Keratinocyte (primary cell): ENCODE data around the gene ZNF226. TPM values are rescaled to one million over a fixed set of nuclear protein-coding genes. Genes with fewer than 3 reads are reported as not detected.
"Not testable (repeated sequence)": the region's sequence is repeated elsewhere in the genome, so short reads cannot be mapped to it uniquely, and the experiment has no call there.

Experiments used
- DNase-seq: peaks from one replicate; pipeline ENCODE4 v3.0.0-alpha.2; 2011; ENCODE audit warnings: low read depth, missing footprints, low spot score
- FAIRE-seq: peaks from 2 replicates; lab custom pipeline; 2011; peaks lifted over from hg19 to GRCh38; lab: Jason Lieb, UNC
- H2AFZ ChIP-seq: 2 replicates; pipeline ENCODE4 v1.6.0; 2012; ENCODE audit warnings: low read length, control low read depth, inconsistent platforms; ENCODE audit not compliant: control insufficient read depth
- H3K27ac ChIP-seq: 2 replicates; pipeline ENCODE4 v1.5.1; 2011; ENCODE audit warnings: low read length; ENCODE audit not compliant: control insufficient read depth, insufficient read depth
- H3K27me3 ChIP-seq: 3 replicates; pipeline ENCODE4 v1.6.0; 2011; ENCODE audit warnings: low read length; ENCODE audit not compliant: control insufficient read depth, insufficient read depth; ENCODE audit errors: extremely low read depth
- H3K36me3 ChIP-seq, 2 experiments: 2 replicates in 1 of 2; 3 replicates in 1 of 2; pipeline ENCODE4 v1.5.1; 2011; ENCODE audit warnings: low read length in 2 of 2, mild to moderate bottlenecking in 1 of 2; ENCODE audit not compliant: control insufficient read depth in 2 of 2, insufficient read depth in 2 of 2; ENCODE audit errors: extremely low read depth in 1 of 2
- H3K4me1 ChIP-seq: 3 replicates; pipeline ENCODE4 v1.5.1; 2011; ENCODE audit warnings: low read length; ENCODE audit not compliant: control insufficient read depth, insufficient read depth; ENCODE audit errors: extremely low read depth
- H3K4me2 ChIP-seq: 3 replicates; pipeline ENCODE4 v1.6.0; 2011; ENCODE audit warnings: low read depth, low read length; ENCODE audit not compliant: control insufficient read depth, insufficient read depth; ENCODE audit errors: extremely low read depth
- H3K4me3 ChIP-seq, 3 experiments: fragments of 200-600 bp in 1 of 3; sonication (generic) in 1 of 3; 2 replicates in 2 of 3; 3 replicates in 1 of 3; pipeline ENCODE4 v1.5.1; 2011 to 2016; ENCODE audit warnings: low read length in 3 of 3, mild to moderate bottlenecking in 3 of 3, control low read depth in 2 of 3, inconsistent platforms in 1 of 3, low read depth in 1 of 3, mixed read lengths in 1 of 3, mixed run types in 1 of 3, moderate library complexity in 1 of 3; ENCODE audit not compliant: control insufficient read depth in 2 of 3, insufficient read depth in 2 of 3; ENCODE audit errors: extremely low read depth in 1 of 3
- H3K79me2 ChIP-seq: 2 replicates; pipeline ENCODE4 v1.6.0; 2012; ENCODE audit warnings: low read length; ENCODE audit not compliant: control insufficient read depth, insufficient read depth
- H3K9ac ChIP-seq: 3 replicates; pipeline ENCODE4 v1.6.0; 2011; ENCODE audit warnings: low read length; ENCODE audit not compliant: control insufficient read depth, insufficient read depth; ENCODE audit errors: extremely low read depth
- H3K9me1 ChIP-seq: 3 replicates; pipeline ENCODE4 v1.6.0; 2011; ENCODE audit warnings: low read length; ENCODE audit not compliant: control insufficient read depth, insufficient read depth; ENCODE audit errors: extremely low read depth
- H3K9me3 ChIP-seq: 2 replicates; pipeline ENCODE4 v1.5.1; 2012; ENCODE audit warnings: low read depth, low read length; ENCODE audit not compliant: control insufficient read depth
- H4K20me1 ChIP-seq: 3 replicates; pipeline ENCODE4 v1.6.0; 2011; ENCODE audit warnings: low read length; ENCODE audit not compliant: control insufficient read depth, insufficient read depth; ENCODE audit errors: extremely low read depth
- dilution Hi-C: fragments of 300-500 bp; cut with MboI; formaldehyde crosslinking; loops from one replicate; pipeline ENCODE4 v1.7.0; 2020; ENCODE audit warnings: low sequenced_read_pairs; ENCODE audit not compliant: extremely low pct_ligation_motif_present
- polyA plus RNA-seq, 5 experiments: library from polyadenylated mRNA; depleted of rRNA in 3 of 5; stranded (reverse) in 3 of 5; stranded (forward) in 1 of 5; unstranded in 1 of 5; fragments of >200 nt; gene quantifications; 1 replicate in 1 of 5; 2 replicates in 3 of 5; 3 replicates in 1 of 5; pipeline versions ENCODE4 v1.2.1 to v1.2.3, GENCODE V29; 2011 to 2012; ENCODE audit warnings: missing spikeins in 2 of 5, low read depth in 1 of 5, low replicate concordance in 1 of 5

The ZNF226 gene
- polyA plus RNA-seq, 1 donor (not counting 4 experiments of a cell fraction or from before 2014, with no cell fraction given): 16.4 TPM

DNA sequence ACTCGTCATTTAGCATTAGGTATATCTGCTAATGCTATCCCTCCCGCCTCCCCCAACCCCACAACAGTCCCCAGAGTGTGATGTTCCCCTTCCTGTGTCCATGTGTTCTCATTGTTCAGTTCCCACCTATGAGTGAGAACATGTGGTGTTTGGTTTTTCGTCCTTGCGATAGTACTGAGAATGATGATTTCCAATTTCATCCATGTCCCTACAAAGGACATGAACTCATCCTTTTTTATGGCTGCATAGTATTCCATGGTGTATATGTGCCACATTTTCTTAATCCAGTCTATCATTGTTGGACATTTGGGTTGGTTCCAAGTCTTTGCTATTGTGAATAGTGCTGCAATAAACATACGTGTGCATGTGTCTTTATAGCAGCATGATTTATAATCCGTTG lies 55.9 kb downstream of the ZNF226 start:
- H3K4me3 ChIP-seq, H3K4me1 ChIP-seq, H3K9me3 ChIP-seq, H3K79me2 ChIP-seq, H3K27ac ChIP-seq, H4K20me1 ChIP-seq, H3K9ac ChIP-seq, H3K36me3 ChIP-seq, H3K4me2 ChIP-seq, FAIRE-seq, H3K9me1 ChIP-seq, H3K27me3 ChIP-seq, dilution Hi-C loops, DNase-seq, H2AFZ ChIP-seq: not testable (repeated sequence)

DNA sequence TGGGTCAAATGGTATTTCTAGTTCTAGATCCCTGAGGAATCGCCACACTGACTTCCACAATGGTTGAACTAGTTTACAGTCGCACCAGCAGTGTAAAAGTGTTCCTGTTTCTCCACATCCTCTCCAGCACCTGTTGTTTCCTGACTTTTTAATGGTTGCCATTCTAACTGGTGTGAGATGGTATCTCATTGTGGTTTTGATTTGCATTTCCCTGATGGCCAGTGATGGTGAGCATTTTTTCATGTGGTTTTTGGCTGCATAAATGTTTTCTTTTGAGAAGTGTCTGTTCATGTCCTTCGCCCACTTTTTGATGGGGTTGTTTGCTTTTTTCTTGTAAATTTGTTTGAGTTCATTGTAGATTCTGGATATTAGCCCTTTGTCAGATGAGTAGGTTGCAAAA lies 56.4 kb downstream of the ZNF226 start:
- FAIRE-seq: not testable (repeated sequence)

More for the DNA sequence above, 56.4 kb downstream of the ZNF226 start:
- H3K36me3 ChIP-seq, H3K4me2 ChIP-seq, dilution Hi-C loops, H3K27ac ChIP-seq, H3K27me3 ChIP-seq, H4K20me1 ChIP-seq, H3K79me2 ChIP-seq, DNase-seq, H3K9me1 ChIP-seq, H3K9ac ChIP-seq, H3K4me1 ChIP-seq, H3K4me3 ChIP-seq, H2AFZ ChIP-seq, H3K9me3 ChIP-seq: not testable (repeated sequence)

Other genes starting within 250 kb of the ZNF226 start
- 8.6 to 10.4 TPM (median 9.1 TPM) in 3 replicates for gene ZNF45, start 229.8 kb upstream of the ZNF226 start, polyA plus RNA-seq
- 1.5 TPM in 3 replicates for gene ZNF221, start 213.9 kb upstream of the ZNF226 start, polyA plus RNA-seq
- 5.0 to 7.0 TPM (median 6.2 TPM) in 3 replicates for gene ZNF155, start 180.9 kb upstream of the ZNF226 start, polyA plus RNA-seq
- 1.5 to 2.9 TPM (median 2.4 TPM) in 3 replicates for gene ZNF230, start 162.1 kb upstream of the ZNF226 start, polyA plus RNA-seq
- 2.5 to 3.2 TPM (median 2.7 TPM) in 3 replicates for gene ZNF222, start 139.7 kb upstream of the ZNF226 start, polyA plus RNA-seq
- gene ZNF223, start 113.1 kb upstream of the ZNF226 start, polyA plus RNA-seq: 3.7 to 4.2 TPM (median 4.0 TPM) in 3 replicates
- gene ZNF284, start 92.9 kb upstream of the ZNF226 start, polyA plus RNA-seq: 2.1 to 3.0 TPM (median 2.6 TPM) in 3 replicates
- gene ZNF224, start 70.7 kb upstream of the ZNF226 start, polyA plus RNA-seq: 9.8 to 17.5 TPM (median 16.5 TPM) in 3 replicates
- gene ZNF225, start 51.7 kb upstream of the ZNF226 start, polyA plus RNA-seq: 1.6 to 2.2 TPM (median 1.6 TPM) in 3 replicates
- 2.8 to 4.4 TPM (median 4.1 TPM) in 3 replicates for gene ZNF234, start 23.5 kb upstream of the ZNF226 start, polyA plus RNA-seq
- 6.1 to 7.7 TPM (median 6.5 TPM) in 3 replicates for gene ZNF227, start 47.4 kb downstream of the ZNF226 start, polyA plus RNA-seq
- 0.09 to 0.19 TPM (median 0.11 TPM) in 3 replicates for gene ZNF233, start 94.8 kb downstream of the ZNF226 start, polyA plus RNA-seq
- gene ZNF235, start 139.9 kb downstream of the ZNF226 start, polyA plus RNA-seq: 3.7 to 6.1 TPM (median 5.7 TPM) in 3 replicates
- 1.9 to 4.6 TPM (median 4.0 TPM) in 3 replicates for gene ZNF112, start 191.6 kb downstream of the ZNF226 start, polyA plus RNA-seq
- 1.1 to 1.7 TPM (median 1.6 TPM) in 3 replicates for gene ZNF285, start 236.5 kb downstream of the ZNF226 start, polyA plus RNA-seq